Thyroid gland (tissue), 4 donors: ENCODE results near the gene SHE. TPM values are rescaled to one million over a fixed set of nuclear protein-coding genes. Genes with fewer than 3 reads are reported as not detected.

Source experiments
- DNase-seq, 2 donors: peaks; one replicate each; pipeline ENCODE4 v3.0.0-alpha.2; 2019
- H3K27ac ChIP-seq, 3 donors: fragments of 200-600 bp; sonication (generic); 1 replicate in 2 of 3; 2 replicates in 1 of 3; pipeline ENCODE4 v1.5.1; 2016 to 2019; ENCODE audit warnings: mild to moderate bottlenecking in 1 of 3, moderate library complexity in 1 of 3
- H3K27me3 ChIP-seq: fragments of 200-600 bp; sonication (generic); one replicate; pipeline ENCODE4 v1.5.1; 2019
- H3K36me3 ChIP-seq, 2 donors: fragments of 200-600 bp; sonication (generic); one replicate each; pipeline ENCODE4 v1.5.1; 2016 to 2019
- H3K4me1 ChIP-seq, 2 donors: fragments of 200-600 bp; sonication (generic); one replicate each; pipeline ENCODE4 v1.5.1; 2017 to 2019
- H3K4me3 ChIP-seq, 3 donors: fragments of 200-600 bp; sonication (generic); replicated peaks in 1 of 3; 1 replicate in 2 of 3; 2 replicates in 1 of 3; pipeline ENCODE4 v1.5.1; 2016; ENCODE audit warnings: mild to moderate bottlenecking in 1 of 3
- H3K9me3 ChIP-seq: fragments of 200-600 bp; sonication (generic); one replicate; pipeline ENCODE4 v1.5.1; 2017
- CTCF ChIP-seq, 6 experiments: fragments of 200-600 bp in 3 of 6; fragments of 450-650 bp in 3 of 6; sonication (generic) in 3 of 6; IDR thresholded peaks; one replicate each; pipeline ENCODE4 v1.5.1; 2016 to 2019; ENCODE audit warnings: antibody characterized with exemption in 6 of 6, mild to moderate bottlenecking in 2 of 6, inconsistent platforms in 1 of 6, moderate library complexity in 1 of 6
- POLR2A ChIP-seq, 2 donors: fragments of 450-650 bp; IDR thresholded peaks; one replicate each; pipeline ENCODE4 v1.6.1; 2017; ENCODE audit warnings: antibody characterized with exemption in 2 of 2, mild to moderate bottlenecking in 2 of 2, moderate library complexity in 1 of 2
- WGBS, 2 donors: methylation state at CpG; one replicate each; pipeline ENCODE4 v1.1.5; 2017; 5-methylcytosine and 5-hydroxymethylcytosine counted together
- intact Hi-C: fragments of 100-400 bp; cut with DNase I; formaldehyde crosslinking; loops from one replicate; pipeline ENCODE4 v1.15.1; 2023
- total RNA-seq, 4 donors: library from RNA; depleted of rRNA; stranded (reverse); fragments of >200 nt; gene quantifications; one replicate each; pipeline ENCODE4 v1.2.3, GENCODE V29; 2016

SHE gene
- total RNA-seq, 4 donors from 2014 or later = 35.8 to 56.0 (median 43.0) TPM

GRCh38 chr1:154429841-154430611 is 72.2 kb downstream of the SHE start:
- intact Hi-C loops = no loop called here
- DNase-seq = no peak
- no peak overlapping the region for H3K27ac ChIP-seq

More at GRCh38 chr1:154429841-154430611, 72.2 kb downstream of the SHE start:
- WGBS, 2 donors = 79 to 86% methylated on average over 17 of the region's 17 CpGs
- H3K4me3 ChIP-seq = no peak overlapping the region
- H3K27me3 ChIP-seq = no peaks in the 10 kb centered on the region
- TF ChIP-seq CTCF (IDR thresholded peaks at IDR 0.05) = no peak
- TF ChIP-seq POLR2A (IDR thresholded peaks at IDR 0.05) = no peak
- H3K36me3 ChIP-seq = peaks cover 0 to 6% of the 10 kb centered on the region in 2 donors
- peaks cover 11 to 13% of the 10 kb centered on the region in 2 donors for H3K4me1 ChIP-seq
- no peaks in the 10 kb centered on the region for H3K9me3 ChIP-seq

Other genes with a start within 250 kb of the SHE start
- 100 to 1,000 TPM in 2 of 4 donors, 10 to 100 TPM in 2; 52.0 to 104 (median 94.5) TPM for gene HAX1, start 229.8 kb downstream of the SHE start, total RNA-seq
- not detected for gene AQP10, start 181.3 kb downstream of the SHE start, total RNA-seq
- gene ATP8B2, start 176.9 kb downstream of the SHE start, total RNA-seq = 100 to 1,000 TPM in 1 of 4 donors, 10 to 100 TPM in 3; 61.6 to 106 (median 76.4) TPM
- 10 to 100 TPM in 1 of 4 donors, 1 to 10 TPM in 3; 4.4 to 15.3 (median 7.4) TPM for gene IL6R, start 97.1 kb downstream of the SHE start, total RNA-seq
- gene TDRD10, start 193 bp downstream of the SHE start, total RNA-seq = 1 to 10 TPM; 5.6 to 9.9 (median 7.3) TPM
- 10 to 100 TPM; 24.5 to 61.3 (median 28.7) TPM for gene UBE2Q1, start 56.2 kb upstream of the SHE start, total RNA-seq
- under 1 TPM in 1 of 4 donors, not detected in 3; 0.73 TPM for gene CHRNB2, start 65.4 kb upstream of the SHE start, total RNA-seq
- 100 to 1,000 TPM in 2 of 4 donors, 10 to 100 TPM in 2; 89.1 to 168 (median 114) TPM for gene ADAR, start 105.8 kb upstream of the SHE start, total RNA-seq